H1 (cell line): ENCODE data around the gene GNG10.
"Not testable (repeated sequence)": the region's sequence is repeated elsewhere in the genome, so short reads cannot be mapped to it uniquely, and the experiment has no call there.

ENCODE experiments used
- EP300 ChIP-seq, 2 experiments: IDR thresholded peaks; 1 replicate in 1 of 2; 2 replicates in 1 of 2; pipeline ENCODE4 v1.6.1; 2011 to 2012; ENCODE audit warnings: low read depth in 2 of 2, low read length in 2 of 2, mild to moderate bottlenecking in 2 of 2, borderline replicate concordance in 1 of 2, inconsistent platforms in 1 of 2, moderate library complexity in 1 of 2
- HDAC2 ChIP-seq, 2 experiments: fragments of 300-600 bp in 1 of 2; sonication (generic) in 1 of 2; IDR thresholded peaks; 2 replicates each; pipeline ENCODE4 v1.6.1; 2011 to 2012; ENCODE audit warnings: low read depth in 2 of 2, low read length in 2 of 2, mild to moderate bottlenecking in 2 of 2, moderate library complexity in 2 of 2, borderline replicate concordance in 1 of 2, inconsistent platforms in 1 of 2
- MAX ChIP-seq: IDR thresholded peaks from 2 replicates; pipeline ENCODE4 v1.6.1; 2012; ENCODE audit warnings: inconsistent platforms
- POLR2A ChIP-seq, 2 experiments: IDR thresholded peaks; 1 replicate in 1 of 2; 2 replicates in 1 of 2; pipeline ENCODE4 v1.6.1; 2011; ENCODE audit warnings: low read depth in 2 of 2, low read length in 2 of 2, mild to moderate bottlenecking in 2 of 2; ENCODE audit errors: control extremely low read depth in 1 of 2
- POLR2AphosphoS5 ChIP-seq: IDR thresholded peaks from 2 replicates; pipeline ENCODE4 v1.6.1; 2011; ENCODE audit warnings: low read depth, low read length
- SP1 ChIP-seq: IDR thresholded peaks from 2 replicates; pipeline ENCODE4 v1.6.1; 2011; ENCODE audit warnings: low read depth, low read length
- TAF1 ChIP-seq: IDR thresholded peaks from 2 replicates; pipeline ENCODE4 v1.6.1; 2011; ENCODE audit warnings: mild to moderate bottlenecking, low read depth, low read length
- TEAD4 ChIP-seq: IDR thresholded peaks from 2 replicates; pipeline ENCODE4 v1.6.1; 2012; ENCODE audit warnings: low read depth, low read length, inconsistent platforms, mixed read lengths
- TF ChIP-seq, protein P1 (sequence below): IDR thresholded peaks from 2 replicates; pipeline ENCODE4 v1.6.1; 2011; ENCODE audit warnings: low read length, improper control_type of control experiment

- TF ChIP-seq, protein P1, sequence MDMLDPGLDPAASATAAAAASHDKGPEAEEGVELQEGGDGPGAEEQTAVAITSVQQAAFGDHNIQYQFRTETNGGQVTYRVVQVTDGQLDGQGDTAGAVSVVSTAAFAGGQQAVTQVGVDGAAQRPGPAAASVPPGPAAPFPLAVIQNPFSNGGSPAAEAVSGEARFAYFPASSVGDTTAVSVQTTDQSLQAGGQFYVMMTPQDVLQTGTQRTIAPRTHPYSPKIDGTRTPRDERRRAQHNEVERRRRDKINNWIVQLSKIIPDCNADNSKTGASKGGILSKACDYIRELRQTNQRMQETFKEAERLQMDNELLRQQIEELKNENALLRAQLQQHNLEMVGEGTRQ, result not testable (repeated sequence)
- TF ChIP-seq POLR2A (IDR thresholded peaks at IDR 0.05; ENCODE audit: control extremely low read depth in 1 of 2, low read depth in 2 of 2, low read length in 2 of 2); HDAC2 (IDR thresholded peaks at IDR 0.05; ENCODE audit: borderline replicate concordance in 1 of 2, low read depth in 2 of 2, low read length in 2 of 2); POLR2AphosphoS5; TAF1; TEAD4; EP300 (IDR thresholded peaks at IDR 0.05; ENCODE audit: borderline replicate concordance in 1 of 2, low read depth in 2 of 2, low read length in 2 of 2); SP1; MAX: not testable (repeated sequence)
Observed at GRCh38 chr9:111668601-111669000, 7.2 kb downstream of the GNG10 start.
